ENCODE results near the gene ZNF823. TPM values are rescaled to one million over a fixed set of nuclear protein-coding genes. Genes with fewer than 3 reads are reported as not detected.

The ZNF823 gene
- total and polyA plus RNA-seq, 2 of the 13 experiments (the other 11 are each of a cell fraction or from before 2014, with no cell fraction given), result 5.7 to 11.7 TPM

DNA sequence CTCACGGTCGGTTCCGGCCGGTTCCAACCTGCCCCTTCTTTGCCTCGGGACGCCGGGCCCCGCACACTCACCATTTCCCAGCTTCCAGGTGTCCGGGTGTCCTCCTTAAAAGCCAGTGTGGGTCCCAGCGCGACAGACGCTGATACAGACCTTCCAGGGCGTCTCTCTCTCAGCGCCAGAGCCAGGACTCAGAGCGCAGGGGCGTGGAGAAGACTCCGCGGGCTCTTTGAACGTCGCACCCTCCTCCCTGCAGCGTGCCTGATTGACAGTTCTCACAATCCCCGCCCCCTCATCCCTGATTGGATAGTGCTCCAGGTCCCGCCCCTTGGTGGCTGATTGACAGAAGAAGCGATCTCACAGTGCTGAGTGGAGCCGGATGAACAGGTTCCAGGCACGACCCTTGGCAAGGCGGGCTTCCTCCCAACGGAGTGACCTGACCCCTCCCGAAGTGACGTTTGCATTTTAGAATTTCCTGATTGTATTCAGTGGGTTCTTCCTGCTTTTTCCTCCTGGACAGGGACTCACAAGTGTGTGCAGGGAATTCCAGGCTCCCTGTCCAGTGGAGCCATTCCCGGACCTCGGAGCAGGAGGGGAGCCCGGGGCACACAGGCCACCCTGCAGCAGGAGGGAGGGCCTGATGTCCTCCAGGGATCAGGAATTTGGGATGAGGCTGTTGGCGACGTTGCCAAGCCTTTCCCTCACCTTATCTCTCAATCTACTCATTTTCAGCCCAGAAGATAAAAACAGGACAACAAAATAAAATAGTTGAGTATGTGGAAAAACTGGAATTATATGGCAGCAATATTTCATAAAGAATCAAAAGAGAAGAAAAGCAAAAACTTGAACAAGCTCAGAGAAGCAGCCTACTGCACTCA lies at the start of gene ZNF823 (continued):
- TF ChIP-seq, protein P1, sequence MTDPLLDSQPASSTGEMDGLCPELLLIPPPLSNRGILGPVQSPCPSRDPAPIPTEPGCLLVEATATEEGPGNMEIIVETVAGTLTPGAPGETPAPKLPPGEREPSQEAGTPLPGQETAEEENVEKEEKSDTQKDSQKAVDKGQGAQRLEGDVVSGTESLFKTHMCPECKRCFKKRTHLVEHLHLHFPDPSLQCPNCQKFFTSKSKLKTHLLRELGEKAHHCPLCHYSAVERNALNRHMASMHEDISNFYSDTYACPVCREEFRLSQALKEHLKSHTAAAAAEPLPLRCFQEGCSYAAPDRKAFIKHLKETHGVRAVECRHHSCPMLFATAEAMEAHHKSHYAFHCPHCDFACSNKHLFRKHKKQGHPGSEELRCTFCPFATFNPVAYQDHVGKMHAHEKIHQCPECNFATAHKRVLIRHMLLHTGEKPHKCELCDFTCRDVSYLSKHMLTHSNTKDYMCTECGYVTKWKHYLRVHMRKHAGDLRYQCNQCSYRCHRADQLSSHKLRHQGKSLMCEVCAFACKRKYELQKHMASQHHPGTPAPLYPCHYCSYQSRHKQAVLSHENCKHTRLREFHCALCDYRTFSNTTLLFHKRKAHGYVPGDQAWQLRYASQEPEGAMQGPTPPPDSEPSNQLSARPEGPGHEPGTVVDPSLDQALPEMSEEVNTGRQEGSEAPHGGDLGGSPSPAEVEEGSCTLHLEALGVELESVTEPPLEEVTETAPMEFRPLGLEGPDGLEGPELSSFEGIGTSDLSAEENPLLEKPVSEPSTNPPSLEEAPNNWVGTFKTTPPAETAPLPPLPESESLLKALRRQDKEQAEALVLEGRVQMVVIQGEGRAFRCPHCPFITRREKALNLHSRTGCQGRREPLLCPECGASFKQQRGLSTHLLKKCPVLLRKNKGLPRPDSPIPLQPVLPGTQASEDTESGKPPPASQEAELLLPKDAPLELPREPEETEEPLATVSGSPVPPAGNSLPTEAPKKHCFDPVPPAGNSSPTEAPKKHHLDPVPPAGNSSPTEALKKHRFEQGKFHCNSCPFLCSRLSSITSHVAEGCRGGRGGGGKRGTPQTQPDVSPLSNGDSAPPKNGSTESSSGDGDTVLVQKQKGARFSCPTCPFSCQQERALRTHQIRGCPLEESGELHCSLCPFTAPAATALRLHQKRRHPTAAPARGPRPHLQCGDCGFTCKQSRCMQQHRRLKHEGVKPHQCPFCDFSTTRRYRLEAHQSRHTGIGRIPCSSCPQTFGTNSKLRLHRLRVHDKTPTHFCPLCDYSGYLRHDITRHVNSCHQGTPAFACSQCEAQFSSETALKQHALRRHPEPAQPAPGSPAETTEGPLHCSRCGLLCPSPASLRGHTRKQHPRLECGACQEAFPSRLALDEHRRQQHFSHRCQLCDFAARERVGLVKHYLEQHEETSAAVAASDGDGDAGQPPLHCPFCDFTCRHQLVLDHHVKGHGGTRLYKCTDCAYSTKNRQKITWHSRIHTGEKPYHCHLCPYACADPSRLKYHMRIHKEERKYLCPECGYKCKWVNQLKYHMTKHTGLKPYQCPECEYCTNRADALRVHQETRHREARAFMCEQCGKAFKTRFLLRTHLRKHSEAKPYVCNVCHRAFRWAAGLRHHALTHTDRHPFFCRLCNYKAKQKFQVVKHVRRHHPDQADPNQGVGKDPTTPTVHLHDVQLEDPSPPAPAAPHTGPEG (CRISPR knock-in tag; IDR thresholded peaks at IDR 0.05), result 0 out of 2 replicates have a peak, but pooled peaks have one; percentile 1
- TF ChIP-seq, protein P2, sequence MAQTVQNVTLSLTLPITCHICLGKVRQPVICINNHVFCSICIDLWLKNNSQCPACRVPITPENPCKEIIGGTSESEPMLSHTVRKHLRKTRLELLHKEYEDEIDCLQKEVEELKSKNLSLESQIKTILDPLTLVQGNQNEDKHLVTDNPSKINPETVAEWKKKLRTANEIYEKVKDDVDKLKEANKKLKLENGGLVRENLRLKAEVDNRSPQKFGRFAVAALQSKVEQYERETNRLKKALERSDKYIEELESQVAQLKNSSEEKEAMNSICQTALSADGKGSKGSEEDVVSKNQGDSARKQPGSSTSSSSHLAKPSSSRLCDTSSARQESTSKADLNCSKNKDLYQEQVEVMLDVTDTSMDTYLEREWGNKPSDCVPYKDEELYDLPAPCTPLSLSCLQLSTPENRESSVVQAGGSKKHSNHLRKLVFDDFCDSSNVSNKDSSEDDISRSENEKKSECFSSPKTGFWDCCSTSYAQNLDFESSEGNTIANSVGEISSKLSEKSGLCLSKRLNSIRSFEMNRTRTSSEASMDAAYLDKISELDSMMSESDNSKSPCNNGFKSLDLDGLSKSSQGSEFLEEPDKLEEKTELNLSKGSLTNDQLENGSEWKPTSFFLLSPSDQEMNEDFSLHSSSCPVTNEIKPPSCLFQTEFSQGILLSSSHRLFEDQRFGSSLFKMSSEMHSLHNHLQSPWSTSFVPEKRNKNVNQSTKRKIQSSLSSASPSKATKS (CRISPR knock-in tag; IDR thresholded peaks at IDR 0.05), result no peak
- TF ChIP-seq GABPA (IDR thresholded peaks at IDR 0.05; ENCODE audit: low read depth, low read length), result peak; percentile 72
- TF ChIP-seq GABPA (CRISPR knock-in tag; IDR thresholded peaks at IDR 0.05; ENCODE audit: low read depth), result peak; percentile 90
- TF ChIP-seq ZNF878 (CRISPR knock-in tag; IDR thresholded peaks at IDR 0.05), result no peak; the same call in 1 of the 2 replicates
- no peak for TF ChIP-seq MAFG (CRISPR knock-in tag; IDR thresholded peaks at IDR 0.05)
- no peak for TF ChIP-seq MTF1 (CRISPR knock-in tag; IDR thresholded peaks at IDR 0.05)
- TF ChIP-seq, protein P3, sequence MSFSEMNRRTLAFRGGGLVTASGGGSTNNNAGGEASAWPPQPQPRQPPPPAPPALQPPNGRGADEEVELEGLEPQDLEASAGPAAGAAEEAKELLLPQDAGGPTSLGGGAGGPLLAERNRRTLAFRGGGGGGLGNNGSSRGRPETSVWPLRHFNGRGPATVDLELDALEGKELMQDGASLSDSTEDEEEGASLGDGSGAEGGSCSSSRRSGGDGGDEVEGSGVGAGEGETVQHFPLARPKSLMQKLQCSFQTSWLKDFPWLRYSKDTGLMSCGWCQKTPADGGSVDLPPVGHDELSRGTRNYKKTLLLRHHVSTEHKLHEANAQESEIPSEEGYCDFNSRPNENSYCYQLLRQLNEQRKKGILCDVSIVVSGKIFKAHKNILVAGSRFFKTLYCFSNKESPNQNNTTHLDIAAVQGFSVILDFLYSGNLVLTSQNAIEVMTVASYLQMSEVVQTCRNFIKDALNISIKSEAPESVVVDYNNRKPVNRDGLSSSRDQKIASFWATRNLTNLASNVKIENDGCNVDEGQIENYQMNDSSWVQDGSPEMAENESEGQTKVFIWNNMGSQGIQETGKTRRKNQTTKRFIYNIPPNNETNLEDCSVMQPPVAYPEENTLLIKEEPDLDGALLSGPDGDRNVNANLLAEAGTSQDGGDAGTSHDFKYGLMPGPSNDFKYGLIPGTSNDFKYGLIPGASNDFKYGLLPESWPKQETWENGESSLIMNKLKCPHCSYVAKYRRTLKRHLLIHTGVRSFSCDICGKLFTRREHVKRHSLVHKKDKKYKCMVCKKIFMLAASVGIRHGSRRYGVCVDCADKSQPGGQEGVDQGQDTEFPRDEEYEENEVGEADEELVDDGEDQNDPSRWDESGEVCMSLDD (CRISPR knock-in tag; IDR thresholded peaks at IDR 0.05; ENCODE audit: borderline replicate concordance), result no peak
- peak; percentile 80 for TF ChIP-seq GABPB1 (CRISPR knock-in tag; IDR thresholded peaks at IDR 0.05)
